GM21360 (cell line): ENCODE measurements around the gene TK1.
"Not testable (repeated sequence)": the region's sequence is repeated elsewhere in the genome, so short reads cannot be mapped to it uniquely, and the experiment has no call there.

Experiments
- ATAC-seq: cut with Tn5 transposase; IDR thresholded peaks from one replicate; pipeline ENCODE4 v1.9.1; 2021; ENCODE audit warnings: mild to moderate bottlenecking, moderate library complexity; ENCODE audit not compliant: unreplicated experiment

The TK1 gene

GRCh38 chr17:78180083-78180482 lies 6.8 kb downstream of the TK1 start:
- ATAC-seq: no peak

- ATAC-seq: no peak
Observed at GRCh38 chr17:78179372-78179771, 7.5 kb downstream of the TK1 start.

GRCh38 chr17:78176548-78177025 lies 10.3 kb downstream of the TK1 start:
- ATAC-seq: no peak

DNA sequence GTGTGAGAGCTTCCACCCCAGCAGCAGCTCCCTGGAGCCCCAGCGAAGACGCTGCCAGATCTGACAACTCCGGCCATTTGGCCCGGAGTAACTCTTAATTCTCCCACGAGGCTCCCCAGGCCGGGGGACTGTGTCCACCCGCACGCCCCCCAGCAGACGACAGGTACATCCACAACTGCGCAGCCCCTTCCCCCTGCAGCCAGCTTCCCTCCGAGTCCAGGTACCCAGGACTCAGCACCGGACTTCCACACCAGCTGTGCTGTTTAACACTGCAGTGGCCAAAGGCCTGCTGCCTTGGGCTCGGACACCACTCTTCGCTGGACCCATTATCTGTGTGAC lies 11.2 kb downstream of the TK1 start:
- ATAC-seq: no peak

GRCh38 chr17:78174870-78175642 lies 11.8 kb downstream of the TK1 start:
- ATAC-seq: no peak

GRCh38 chr17:78174346-78174869 lies 12.4 kb downstream of the TK1 start:
- no peak for ATAC-seq

DNA sequence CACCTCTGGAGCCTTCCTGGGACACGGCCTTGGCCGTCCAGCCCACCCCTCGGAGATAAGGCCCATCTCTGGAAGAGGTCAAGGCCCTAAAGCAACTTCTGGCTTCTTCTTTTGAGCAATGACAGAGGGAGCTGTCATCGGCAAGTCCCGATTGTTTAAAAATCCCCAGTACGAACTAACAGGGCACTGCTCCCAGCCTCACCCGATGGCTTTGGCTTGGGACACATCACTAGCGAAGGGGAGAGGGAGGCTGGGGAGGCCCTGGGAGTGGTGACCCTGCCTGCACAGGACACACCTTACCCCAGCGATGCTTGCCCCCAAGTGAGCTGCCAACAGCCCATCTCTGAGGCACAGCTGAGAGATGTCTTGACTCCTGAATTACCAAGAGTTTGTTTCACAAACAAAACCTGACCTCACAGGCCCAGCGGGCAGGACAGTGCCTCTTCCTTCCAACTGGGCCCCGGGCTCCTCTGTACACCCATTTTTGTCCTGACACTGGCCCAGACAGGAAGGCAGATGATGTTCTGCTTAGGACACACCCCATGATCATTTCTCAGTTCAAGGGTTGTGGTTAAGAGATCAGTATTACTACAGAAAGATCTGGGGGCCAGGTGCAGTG lies 13.6 kb downstream of the TK1 start:
- no peak for ATAC-seq

DNA sequence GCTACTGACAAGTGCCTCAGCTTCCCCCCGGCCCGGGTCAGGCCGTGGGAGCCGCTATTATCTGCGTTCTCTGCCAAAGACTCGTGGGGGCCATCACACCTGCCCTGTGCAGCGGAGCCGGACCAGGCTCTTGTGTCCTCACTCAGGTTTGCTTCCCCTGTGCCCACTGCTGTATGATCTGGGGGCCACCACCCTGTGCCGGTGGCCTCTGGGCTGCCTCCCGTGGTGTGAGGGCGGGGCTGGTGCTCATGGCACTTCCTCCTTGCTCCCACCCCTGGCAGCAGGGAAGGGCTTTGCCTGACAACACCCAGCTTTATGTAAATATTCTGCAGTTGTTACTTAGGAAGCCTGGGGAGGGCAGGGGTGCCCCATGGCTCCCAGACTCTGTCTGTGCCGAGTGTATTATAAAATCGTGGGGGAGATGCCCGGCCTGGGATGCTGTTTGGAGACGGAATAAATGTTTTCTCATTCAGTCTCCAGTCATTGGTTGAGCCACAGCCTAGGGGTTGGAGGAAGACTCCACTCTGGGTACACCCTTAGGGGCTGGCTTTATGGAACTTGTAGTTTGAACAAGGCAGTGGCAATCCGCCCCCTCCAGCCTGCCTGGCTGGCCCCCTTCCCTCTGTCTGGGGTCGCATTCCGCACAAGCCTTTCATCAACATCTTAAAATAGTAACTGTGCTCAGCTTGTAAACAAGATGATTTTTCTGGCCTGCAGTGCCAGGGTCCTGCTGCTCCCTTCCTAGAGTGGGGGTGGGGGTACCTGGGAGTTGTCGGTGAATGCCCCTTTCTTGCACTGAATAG lies 14.4 kb downstream of the TK1 start:
- no peak for ATAC-seq

DNA sequence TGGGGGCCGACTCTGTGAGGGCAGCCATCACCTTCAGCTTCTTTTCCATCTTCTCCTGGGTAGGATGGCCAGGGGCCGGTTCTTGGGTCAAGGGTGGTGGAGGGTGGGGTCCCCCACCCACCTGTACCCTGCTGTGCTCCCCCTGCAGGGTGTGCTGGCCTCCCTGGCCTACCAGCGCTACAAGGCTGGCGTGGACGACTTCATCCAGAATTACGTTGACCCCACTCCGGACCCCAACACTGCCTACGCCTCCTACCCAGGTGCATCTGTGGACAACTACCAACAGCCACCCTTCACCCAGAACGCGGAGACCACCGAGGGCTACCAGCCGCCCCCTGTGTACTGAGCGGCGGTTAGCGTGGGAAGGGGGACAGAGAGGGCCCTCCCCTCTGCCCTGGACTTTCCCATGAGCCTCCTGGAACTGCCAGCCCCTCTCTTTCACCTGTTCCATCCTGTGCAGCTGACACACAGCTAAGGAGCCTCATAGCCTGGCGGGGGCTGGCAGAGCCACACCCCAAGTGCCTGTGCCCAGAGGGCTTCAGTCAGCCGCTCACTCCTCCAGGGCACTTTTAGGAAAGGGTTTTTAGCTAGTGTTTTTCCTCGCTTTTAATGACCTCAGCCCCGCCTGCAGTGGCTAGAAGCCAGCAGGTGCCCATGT lies 15.1 kb downstream of the TK1 start:
- ATAC-seq: not testable (repeated sequence)

DNA sequence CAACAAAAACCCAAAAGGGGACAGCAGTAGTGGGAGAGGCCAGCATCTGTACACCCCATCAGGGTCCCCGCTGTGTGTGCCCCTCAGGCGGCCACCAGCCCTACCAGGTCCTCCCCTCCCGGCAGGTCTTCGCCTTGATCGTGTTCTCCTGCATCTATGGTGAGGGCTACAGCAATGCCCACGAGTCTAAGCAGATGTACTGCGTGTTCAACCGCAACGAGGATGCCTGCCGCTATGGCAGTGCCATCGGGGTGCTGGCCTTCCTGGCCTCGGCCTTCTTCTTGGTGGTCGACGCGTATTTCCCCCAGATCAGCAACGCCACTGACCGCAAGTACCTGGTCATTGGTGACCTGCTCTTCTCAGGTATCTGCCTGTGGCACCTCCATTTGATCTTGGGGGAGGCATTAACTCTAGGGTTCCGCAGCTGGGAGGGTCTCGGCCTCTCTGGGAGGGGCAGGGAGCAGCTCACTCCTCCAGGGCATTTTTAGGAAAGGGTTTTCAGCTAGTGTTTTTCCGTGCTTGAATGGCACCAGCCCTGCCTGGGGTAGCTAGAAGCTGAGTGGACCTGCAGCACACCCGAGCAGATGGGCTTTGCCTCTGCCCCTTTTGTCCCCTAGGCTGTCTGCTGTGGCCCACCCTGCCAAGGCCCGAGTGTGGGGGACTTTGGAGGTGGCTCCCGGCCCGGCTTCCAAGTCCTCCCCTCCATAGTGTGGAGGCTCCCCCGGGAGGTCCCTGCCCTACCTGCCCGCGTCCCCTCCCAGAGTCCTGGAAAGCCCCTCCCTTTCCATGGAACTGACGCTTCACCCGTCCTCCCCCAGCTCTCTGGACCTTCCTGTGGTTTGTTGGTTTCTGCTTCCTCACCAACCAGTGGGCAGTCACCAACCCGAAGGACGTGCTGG lies 15.9 kb downstream of the TK1 start:
- ATAC-seq: no peak

GRCh38 chr17:78168903-78169793 lies 17.7 kb downstream of the TK1 start:
- peak; percentile 14 for ATAC-seq

- ATAC-seq: peak; percentile 50
Observed at GRCh38 chr17:78168242-78168902, 18.5 kb downstream of the TK1 start, which contains the start of gene SYNGR2. Gene SYNGR2 (plus strand): TSS chr17:78168581. CDS start chr17:78168617, 36 bp downstream.

GRCh38 chr17:78166416-78166815 lies 20.4 kb downstream of the TK1 start:
- no peak for ATAC-seq

DNA sequence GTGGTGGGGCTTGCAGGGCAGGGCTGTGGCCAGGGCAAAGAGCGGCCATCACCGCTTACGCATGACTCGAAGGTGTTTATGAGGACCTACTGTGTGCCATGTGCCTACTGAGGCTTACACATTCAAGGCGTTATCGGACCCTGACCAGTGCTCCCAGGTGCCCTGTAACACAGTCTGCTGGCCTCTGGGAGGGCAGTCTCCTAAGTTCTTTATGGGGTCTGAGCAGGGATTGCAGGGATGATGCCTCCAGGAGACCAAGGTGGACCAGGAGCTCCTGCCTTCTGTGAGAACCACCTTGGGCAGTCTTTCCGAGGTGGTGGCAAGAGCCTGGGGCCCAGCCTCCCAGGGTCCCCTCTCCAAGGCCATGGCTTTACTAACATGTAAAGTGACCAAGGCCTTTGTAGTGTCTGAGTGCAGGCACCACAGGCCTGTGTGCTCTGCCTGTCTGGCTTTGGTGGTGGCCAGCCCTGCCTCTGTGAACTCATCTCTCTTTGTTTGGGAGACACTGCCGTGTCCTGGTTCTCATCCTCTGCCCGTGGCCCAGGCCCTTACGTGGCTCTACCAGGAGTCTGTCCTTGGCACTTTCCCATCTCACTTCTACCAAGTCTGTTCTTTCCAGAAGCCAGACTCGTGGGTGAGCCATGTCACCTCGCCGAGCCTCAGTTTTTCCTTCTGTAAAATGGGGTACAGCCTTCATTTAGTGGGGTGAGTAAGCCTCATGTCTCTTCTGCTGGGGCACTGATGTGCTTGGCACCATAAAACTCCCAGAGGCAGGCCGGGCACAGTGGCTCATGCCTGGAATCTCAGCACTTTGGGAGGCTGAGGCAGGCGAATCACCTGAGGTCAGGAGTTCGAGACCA lies 21.9 kb downstream of the TK1 start:
- ATAC-seq: no peak

DNA sequence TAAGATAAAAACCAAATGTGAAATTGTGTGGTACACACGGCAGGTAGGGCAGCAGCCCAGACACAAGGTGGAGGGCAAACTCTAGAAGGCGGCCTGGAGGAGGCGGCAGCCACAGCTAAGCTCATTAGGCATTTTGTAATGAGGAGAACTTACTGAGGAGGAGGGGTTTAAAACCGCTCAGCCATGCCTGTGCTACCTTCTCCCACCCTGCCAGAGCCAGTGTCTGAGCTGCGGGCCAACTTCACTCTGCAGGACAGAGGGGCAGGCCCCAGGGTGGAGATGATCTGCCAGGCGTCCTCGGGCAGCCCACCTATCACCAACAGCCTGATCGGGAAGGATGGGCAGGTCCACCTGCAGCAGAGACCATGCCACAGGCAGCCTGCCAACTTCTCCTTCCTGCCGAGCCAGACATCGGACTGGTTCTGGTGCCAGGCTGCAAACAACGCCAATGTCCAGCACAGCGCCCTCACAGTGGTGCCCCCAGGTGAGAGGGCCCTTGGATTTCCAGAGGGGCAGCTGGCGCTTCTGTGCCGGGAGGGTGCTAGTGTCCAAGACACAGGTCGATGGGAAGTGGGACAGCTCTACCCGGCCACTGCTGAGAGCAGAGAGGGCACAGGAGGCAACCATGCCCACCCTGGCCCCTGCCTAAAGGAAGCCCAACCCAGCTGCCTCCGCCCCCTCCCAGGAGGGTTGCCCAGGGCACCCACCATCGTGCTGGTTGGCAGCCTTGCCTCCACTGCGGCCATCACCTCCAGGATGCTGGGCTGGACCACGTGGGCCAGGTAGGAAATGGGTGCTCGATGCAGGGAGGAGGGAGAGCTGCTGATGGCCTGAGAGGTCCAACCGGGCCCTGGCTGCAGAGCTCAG lies 22.7 kb downstream of the TK1 start:
- ATAC-seq: no peak

- no peak for ATAC-seq
Observed at GRCh38 chr17:78159575-78160158, 27.2 kb downstream of the TK1 start.
